Esophagus (tissue), 2 donors: ENCODE data around the gene SOX1. TPM values are rescaled to one million over a fixed set of nuclear protein-coding genes. Genes with fewer than 3 reads are reported as not detected.

Experiments used
- H3K27ac ChIP-seq, 2 donors: one replicate each; pipeline ENCODE4 v1.5.1; 2013; ENCODE audit warnings: low read depth in 2 of 2, mild to moderate bottlenecking in 2 of 2, inconsistent platforms in 1 of 2, low read length in 1 of 2, moderate library complexity in 1 of 2
- H3K27me3 ChIP-seq, 2 donors: one replicate each; pipeline ENCODE4 v1.6.1; 2013; ENCODE audit warnings: low read length in 2 of 2, control low read depth in 1 of 2, mild to moderate bottlenecking in 1 of 2; ENCODE audit not compliant: insufficient read depth in 2 of 2, control insufficient read depth in 1 of 2
- H3K36me3 ChIP-seq, 2 donors: one replicate each; pipeline ENCODE4 v1.6.1; 2013; ENCODE audit warnings: low read length in 1 of 2; ENCODE audit not compliant: control insufficient read depth in 2 of 2, insufficient read depth in 2 of 2
- H3K4me1 ChIP-seq, 2 donors: one replicate each; pipeline ENCODE4 v1.6.1; 2013; ENCODE audit warnings: low read length in 1 of 2; ENCODE audit not compliant: control insufficient read depth in 2 of 2, insufficient read depth in 2 of 2
- H3K4me3 ChIP-seq, 2 donors: one replicate each; pipeline ENCODE4 v1.5.1; 2013; ENCODE audit warnings: low read length in 2 of 2, mild to moderate bottlenecking in 2 of 2, low read depth in 1 of 2, moderate library complexity in 1 of 2
- H3K9me3 ChIP-seq, 2 donors: one replicate each; pipeline ENCODE4 v1.6.1; 2013; ENCODE audit warnings: mild to moderate bottlenecking in 2 of 2, low read depth in 1 of 2, low read length in 1 of 2, moderate library complexity in 1 of 2; ENCODE audit not compliant: control insufficient read depth in 2 of 2, insufficient read depth in 1 of 2
- WGBS, 2 donors: extraction: QIAGEN DNeasy Blood & Tissue Kit; methylation state at CpG; one replicate each; pipeline ENCODE4 v1.1.7; 2013; 5-methylcytosine and 5-hydroxymethylcytosine counted together
- polyA plus RNA-seq, 2 donors: library from polyadenylated mRNA; stranded (reverse); fragments of 200-250 nt; gene quantifications; one replicate each; pipeline ENCODE4 v1.2.3, GENCODE V29; 2013
- donor health status: healthy with polysubstance abuse.
- donor health status: Bipolar disorder and iron deficiency.

Gene SOX1
- polyA plus RNA-seq, 2 donors: not detected

DNA sequence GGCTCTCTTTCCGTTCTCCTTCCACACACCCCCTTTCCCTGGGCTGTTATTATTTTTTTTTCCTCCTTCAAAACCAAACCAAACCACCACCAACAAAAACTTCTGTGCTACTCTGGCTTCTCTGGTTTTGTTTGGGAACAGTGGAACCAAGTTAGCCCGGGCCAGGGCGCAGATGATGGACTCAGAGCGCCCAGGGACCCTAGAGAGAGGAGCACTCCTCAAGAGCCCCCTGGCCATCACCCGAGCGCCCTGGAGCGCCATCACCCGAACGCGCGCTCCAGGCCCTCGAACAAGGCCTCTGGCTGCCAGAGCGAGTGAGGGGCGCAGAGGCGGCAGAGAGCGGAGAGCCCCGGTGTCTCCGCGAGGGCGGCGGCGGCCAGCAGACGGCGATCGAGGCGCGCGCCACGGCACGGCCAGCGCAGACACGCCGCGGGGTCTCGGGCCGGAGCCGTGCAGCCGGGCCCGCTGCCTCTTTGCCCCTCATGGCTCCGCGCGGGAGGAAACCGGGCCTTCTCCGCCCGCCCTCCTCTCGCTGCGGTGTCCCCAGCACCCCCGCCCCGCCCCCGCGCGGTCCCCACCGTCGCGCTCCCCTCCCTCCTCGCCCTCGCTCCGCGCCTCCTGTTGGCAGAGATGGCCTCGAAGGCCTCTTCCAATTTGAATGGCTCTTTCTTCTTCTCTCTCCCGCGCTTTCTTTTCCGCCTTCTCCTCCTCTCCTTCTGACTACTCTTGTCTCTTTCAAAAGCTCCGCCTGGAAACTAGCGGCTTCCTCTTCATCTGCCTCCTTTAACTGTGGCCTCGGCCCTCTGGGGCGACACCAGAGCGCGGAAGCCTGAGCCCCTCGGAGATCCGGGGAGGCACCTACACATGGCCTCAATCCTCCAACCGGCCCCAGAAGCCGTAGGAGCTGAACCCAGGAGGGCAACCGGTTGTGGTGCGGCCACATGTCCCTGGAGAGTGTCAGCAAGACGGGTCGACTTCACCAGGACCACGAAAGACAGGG lies 4.1 kb upstream of the SOX1 start:
- Histone ChIP-seq H3K27me3 (peaks cover 41 to 43% of the 10 kb centered on the region in 2 donors), H3K9me3 (peaks cover 0 to 6% of the 10 kb centered on the region in 2 donors), H3K4me1 (peaks cover 5 to 9% of the 10 kb centered on the region in 2 donors), H3K4me3 (no peak overlapping the region), H3K27ac (no peak overlapping the region), H3K36me3 (no peaks in the 10 kb centered on the region)
- 5 to 8% methylated on average over 62 to 78 of the region's 78 CpGs for whole genome bisulfite sequencing, 2 donors

DNA sequence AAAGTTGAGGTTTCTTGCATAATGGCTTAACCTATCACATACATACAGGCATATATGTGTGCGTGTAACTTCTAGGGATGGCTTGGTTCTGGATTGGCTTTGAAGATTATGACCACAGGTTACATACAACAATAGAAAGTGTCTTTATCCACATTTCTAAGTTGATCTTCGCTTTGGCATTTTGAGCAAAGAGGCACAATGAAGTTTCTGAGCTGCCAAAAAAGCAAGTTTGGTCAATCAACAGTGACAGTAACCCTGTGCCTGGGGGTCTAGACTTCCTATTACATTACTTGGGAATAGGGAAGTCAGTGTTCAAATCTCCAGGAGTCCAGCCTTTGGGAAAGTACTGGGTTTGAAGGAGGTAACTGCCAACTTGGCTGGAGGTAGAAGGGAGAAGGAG lies 3.1 kb upstream of the SOX1 start:
- Histone ChIP-seq H3K27me3 (peaks cover 36 to 43% of the 10 kb centered on the region in 2 donors), H3K4me1 (peaks cover 10 to 11% of the 10 kb centered on the region in 2 donors)
- WGBS, 2 donors: 17 to 27% methylated on average over 2 of the region's 2 CpGs

DNA sequence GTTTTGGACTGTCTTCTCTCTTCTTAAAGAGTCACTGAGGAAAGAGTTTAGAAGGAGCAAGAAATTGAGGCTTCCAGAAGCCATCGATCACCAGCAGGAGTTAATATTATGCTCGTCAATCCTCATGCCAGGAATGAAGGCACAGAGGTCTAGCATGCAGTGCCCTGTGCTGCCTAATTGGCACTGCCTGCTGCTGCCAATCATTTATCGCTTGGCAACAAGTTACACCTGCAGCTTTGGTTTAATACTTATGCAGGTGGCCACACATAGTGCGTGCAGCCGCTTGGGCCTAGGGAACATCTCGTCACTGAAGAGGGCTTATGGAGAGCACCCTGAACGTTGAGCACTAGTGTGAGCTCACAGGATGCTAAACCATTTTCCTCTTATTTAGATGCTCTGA lies 2.7 kb upstream of the SOX1 start:
- peaks cover 3 to 5% of the 10 kb centered on the region in 2 donors for H3K9me3 ChIP-seq
- no peaks in the 10 kb centered on the region for H3K36me3 ChIP-seq
- 16 to 21% methylated on average over 7 of the region's 7 CpGs for WGBS, 2 donors
- no peak overlapping the region for H3K27ac ChIP-seq
- no peak overlapping the region for H3K4me3 ChIP-seq
- peaks cover 36 to 41% of the 10 kb centered on the region in 2 donors for H3K27me3 ChIP-seq
- peaks cover 10 to 11% of the 10 kb centered on the region in 2 donors for H3K4me1 ChIP-seq

More for the DNA sequence above, 3.1 kb upstream of the SOX1 start:
- H3K4me3 ChIP-seq: no peak overlapping the region
- H3K36me3 ChIP-seq: no peaks in the 10 kb centered on the region
- no peak overlapping the region for H3K27ac ChIP-seq
- peaks cover 3 to 5% of the 10 kb centered on the region in 2 donors for H3K9me3 ChIP-seq

DNA sequence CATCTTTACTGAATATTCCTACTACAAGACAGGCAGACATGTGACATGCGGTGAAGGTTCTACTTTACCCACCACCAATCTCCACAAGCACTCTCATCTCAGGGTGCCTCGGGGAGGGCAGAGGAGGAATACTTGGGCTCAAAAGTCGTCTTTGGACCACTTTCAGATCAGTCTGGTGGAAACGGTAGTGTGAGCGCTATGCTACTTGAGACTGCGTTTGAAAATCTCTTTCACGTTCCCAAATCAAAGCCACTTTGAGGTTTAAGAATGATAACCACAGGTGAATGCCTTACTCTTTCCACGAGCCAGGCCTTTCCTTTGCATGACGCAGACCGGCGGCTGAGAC lies 1.5 kb upstream of the SOX1 start:
- 6 to 7% methylated on average over 11 of the region's 11 CpGs for WGBS, 2 donors
- Histone ChIP-seq H3K4me3 (no peak overlapping the region), H3K4me1 (peaks cover 10 to 11% of the 10 kb centered on the region in 2 donors), H3K27ac (no peak overlapping the region), H3K27me3 (peaks cover 29 to 41% of the 10 kb centered on the region in 2 donors), H3K9me3 (peaks cover 3 to 5% of the 10 kb centered on the region in 2 donors), H3K36me3 (no peaks in the 10 kb centered on the region)

DNA sequence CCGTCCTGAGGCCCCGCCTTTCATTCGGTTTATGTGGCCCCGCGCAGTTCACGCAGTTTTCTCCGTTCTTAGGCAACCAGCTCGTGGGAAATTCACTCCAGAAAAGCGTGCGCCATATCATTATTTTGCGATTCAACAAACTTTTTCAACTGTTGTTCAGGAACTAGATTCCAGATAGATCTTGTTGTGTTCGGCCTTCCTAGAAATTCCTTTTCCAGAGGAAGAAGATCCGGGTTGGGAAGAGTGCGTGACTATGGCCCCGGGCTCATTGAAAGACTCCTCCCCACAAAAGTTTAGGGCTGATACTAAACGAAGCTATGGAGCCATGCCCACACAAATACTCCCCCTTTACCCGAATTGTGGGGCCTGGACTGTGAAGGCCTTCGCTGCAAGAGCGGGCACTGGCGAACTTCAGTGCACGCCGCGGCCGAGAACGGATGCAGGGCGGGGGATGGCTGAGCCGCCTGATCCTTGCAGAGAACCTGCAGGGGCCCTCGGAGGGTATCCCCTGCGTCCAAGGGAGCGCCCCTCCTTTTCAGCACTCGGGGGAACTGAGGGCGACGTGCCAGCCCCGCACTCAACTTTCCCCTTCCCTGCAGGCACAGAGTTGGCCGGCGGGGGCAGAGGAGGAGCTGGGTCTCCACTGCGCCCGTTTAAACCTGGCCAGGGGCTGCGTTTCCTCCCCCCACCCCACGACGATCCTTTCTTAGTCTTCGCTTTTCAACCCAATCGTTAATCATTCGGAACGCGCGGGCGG lies 904 bp upstream of the SOX1 start:
- 6 to 8% methylated on average over 44 to 48 of the region's 48 CpGs for WGBS, 2 donors
- H3K4me1 ChIP-seq: peaks cover 10 to 11% of the 10 kb centered on the region in 2 donors

DNA sequence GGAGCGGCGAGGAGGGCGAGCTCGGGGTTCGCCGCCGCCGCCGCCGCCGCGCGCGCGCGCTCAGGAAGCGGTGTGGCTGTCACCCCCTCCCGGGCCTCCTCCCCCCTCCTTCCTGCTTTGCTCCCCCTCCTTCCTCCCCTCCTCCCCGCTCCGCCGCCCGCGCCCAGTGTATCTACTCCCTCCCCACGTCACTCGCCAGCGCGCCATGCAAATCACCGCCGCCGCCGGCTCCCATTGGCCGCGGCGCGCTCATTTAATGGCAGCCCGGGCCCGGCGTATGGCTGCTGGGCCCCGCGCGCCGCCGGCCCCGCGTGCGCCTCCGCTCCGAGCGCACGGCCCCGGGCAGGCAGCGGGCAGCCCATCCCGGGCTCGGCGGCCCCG lies 335 bp upstream of the SOX1 start:
- H3K36me3 ChIP-seq: no peaks in the 10 kb centered on the region
- peaks cover 36 to 37% of the 10 kb centered on the region in 2 donors for H3K27me3 ChIP-seq
- peaks cover 3 to 5% of the 10 kb centered on the region in 2 donors for H3K9me3 ChIP-seq
- peaks cover 10 to 11% of the 10 kb centered on the region in 2 donors for H3K4me1 ChIP-seq
- WGBS, 2 donors: 2 to 6% methylated on average over 55 to 56 of the region's 56 CpGs
- peak overlapping the region in 1 of 2 donors; percentile 31 for H3K4me3 ChIP-seq
- H3K27ac ChIP-seq: no peak overlapping the region

More for the DNA sequence above, 904 bp upstream of the SOX1 start:
- peaks cover 3 to 5% of the 10 kb centered on the region in 2 donors for H3K9me3 ChIP-seq
- no peak overlapping the region for H3K27ac ChIP-seq
- no peaks in the 10 kb centered on the region for H3K36me3 ChIP-seq
- peak overlapping the region in 1 of 2 donors; percentile 31 for H3K4me3 ChIP-seq
- peaks cover 33 to 40% of the 10 kb centered on the region in 2 donors for H3K27me3 ChIP-seq

DNA sequence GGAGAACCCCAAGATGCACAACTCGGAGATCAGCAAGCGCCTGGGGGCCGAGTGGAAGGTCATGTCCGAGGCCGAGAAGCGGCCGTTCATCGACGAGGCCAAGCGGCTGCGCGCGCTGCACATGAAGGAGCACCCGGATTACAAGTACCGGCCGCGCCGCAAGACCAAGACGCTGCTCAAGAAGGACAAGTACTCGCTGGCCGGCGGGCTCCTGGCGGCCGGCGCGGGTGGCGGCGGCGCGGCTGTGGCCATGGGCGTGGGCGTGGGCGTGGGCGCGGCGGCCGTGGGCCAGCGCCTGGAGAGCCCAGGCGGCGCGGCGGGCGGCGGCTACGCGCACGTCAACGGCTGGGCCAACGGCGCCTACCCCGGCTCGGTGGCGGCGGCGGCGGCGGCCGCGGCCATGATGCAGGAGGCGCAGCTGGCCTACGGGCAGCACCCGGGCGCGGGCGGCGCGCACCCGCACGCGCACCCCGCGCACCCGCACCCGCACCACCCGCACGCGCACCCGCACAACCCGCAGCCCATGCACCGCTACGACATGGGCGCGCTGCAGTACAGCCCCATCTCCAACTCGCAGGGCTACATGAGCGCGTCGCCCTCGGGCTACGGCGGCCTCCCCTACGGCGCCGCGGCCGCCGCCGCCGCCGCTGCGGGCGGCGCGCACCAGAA lies 1.1 kb downstream of the SOX1 start:
- Histone ChIP-seq H3K4me1 (peaks cover 10 to 11% of the 10 kb centered on the region in 2 donors), H3K36me3 (no peaks in the 10 kb centered on the region), H3K27ac (no peak overlapping the region), H3K9me3 (peaks cover 3 to 7% of the 10 kb centered on the region in 2 donors), H3K27me3 (peaks cover 27 to 42% of the 10 kb centered on the region in 2 donors), H3K4me3 (peak overlapping the region in 1 of 2 donors; percentile 12)
- 6% methylated on average over 36 to 103 of the region's 103 CpGs for WGBS, 2 donors

DNA sequence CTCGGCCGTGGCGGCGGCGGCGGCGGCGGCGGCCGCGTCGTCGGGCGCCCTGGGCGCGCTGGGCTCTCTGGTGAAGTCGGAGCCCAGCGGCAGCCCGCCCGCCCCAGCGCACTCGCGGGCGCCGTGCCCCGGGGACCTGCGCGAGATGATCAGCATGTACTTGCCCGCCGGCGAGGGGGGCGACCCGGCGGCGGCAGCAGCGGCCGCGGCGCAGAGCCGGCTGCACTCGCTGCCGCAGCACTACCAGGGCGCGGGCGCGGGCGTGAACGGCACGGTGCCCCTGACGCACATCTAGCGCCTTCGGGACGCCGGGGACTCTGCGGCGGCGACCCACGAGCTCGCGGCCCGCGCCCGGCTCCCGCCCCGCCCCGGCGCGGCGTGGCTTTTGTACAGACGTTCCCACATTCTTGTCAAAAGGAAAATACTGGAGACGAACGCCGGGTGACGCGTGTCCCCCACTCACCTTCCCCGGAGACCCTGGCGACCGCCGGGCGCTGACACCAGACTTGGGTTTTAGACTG lies 1.7 kb downstream of the SOX1 start:
- H3K4me3 ChIP-seq: peak overlapping the region in 1 of 2 donors; percentile 12
- no peak overlapping the region for H3K27ac ChIP-seq
- H3K27me3 ChIP-seq: peaks cover 28 to 46% of the 10 kb centered on the region in 2 donors
- 3 to 6% methylated on average over 48 to 80 of the region's 80 CpGs for WGBS, 2 donors
- H3K4me1 ChIP-seq: peaks cover 10 to 11% of the 10 kb centered on the region in 2 donors
- H3K9me3 ChIP-seq: peaks cover 3 to 7% of the 10 kb centered on the region in 2 donors
- H3K36me3 ChIP-seq: no peaks in the 10 kb centered on the region
